ENCODE data around the gene TPCN2. TPM values are rescaled to one million over a fixed set of nuclear protein-coding genes. Genes with fewer than 3 reads are reported as not detected.

TPCN2 gene
- total RNA-seq, 1 donor from 2014 or later: 9.5 TPM

GRCh38 chr11:69002110-69002569 lies 46.6 kb upstream of the TPCN2 start:
- no peak overlapping the region for H3K27ac Mint-ChIP-seq (ENCODE audit: unreplicated experiment)
- H4K20me1 ChIP-seq (ENCODE audit: insufficient read depth, low read length): no peaks in the 10 kb centered on the region
- H3K4me2 ChIP-seq (ENCODE audit: low read length): no peak overlapping the region
- no peaks in the 10 kb centered on the region for H3K79me2 ChIP-seq (ENCODE audit: insufficient read depth, low read length)
- no peak for FAIRE-seq
- no peak overlapping the region for H3K4me3 Mint-ChIP-seq (ENCODE audit: unreplicated experiment)
- peaks cover 1% of the 10 kb centered on the region for H3K4me1 Mint-ChIP-seq (ENCODE audit: low read depth, unreplicated experiment)
- no peaks in the 10 kb centered on the region for H3K36me3 Mint-ChIP-seq (ENCODE audit: low read depth, unreplicated experiment)
- H2AFZ ChIP-seq (ENCODE audit: low read depth, low read length): no peak overlapping the region
- H3K9ac ChIP-seq (ENCODE audit: low read length): no peak overlapping the region
- H3K4me3 ChIP-seq (ENCODE audit: insufficient read depth, low read depth, low read length): no peak overlapping the region
- H3K36me3 ChIP-seq (ENCODE audit: insufficient read depth, low read length): no peaks in the 10 kb centered on the region
- DNase-seq (ENCODE audit: low read depth): no peak
- peaks cover 2% of the 10 kb centered on the region for H3K9me3 Mint-ChIP-seq (ENCODE audit: unreplicated experiment)
- no peak overlapping the region for H3K27ac ChIP-seq (ENCODE audit: low read depth, low read length)
- peaks cover 21% of the 10 kb centered on the region for H3K27me3 Mint-ChIP-seq (ENCODE audit: low read depth, unreplicated experiment)
- TF ChIP-seq CTCF (IDR thresholded peaks at IDR 0.05; ENCODE audit: insufficient read depth, low read depth, low read length): no peak
- no peak for TF ChIP-seq EZH2 (IDR thresholded peaks at IDR 0.05; ENCODE audit: insufficient read depth, low read length)
- H3K9me3 ChIP-seq (ENCODE audit: insufficient read depth, low read depth, low read length): no peaks in the 10 kb centered on the region
- H3K4me1 ChIP-seq (ENCODE audit: insufficient read depth, low read length): peaks cover 12% of the 10 kb centered on the region
- H3K27me3 ChIP-seq (ENCODE audit: insufficient read depth, low read length): no peaks in the 10 kb centered on the region

GRCh38 chr11:69002570-69003231 lies 46.0 kb upstream of the TPCN2 start:
- H3K79me2 ChIP-seq (ENCODE audit: insufficient read depth, low read length): no peaks in the 10 kb centered on the region
- Mint-ChIP-seq H3K36me3 (ENCODE audit: low read depth, unreplicated experiment) (no peaks in the 10 kb centered on the region), H3K27ac (ENCODE audit: unreplicated experiment) (no peak overlapping the region), H3K4me3 (ENCODE audit: unreplicated experiment) (no peak overlapping the region), H3K9me3 (ENCODE audit: unreplicated experiment) (peaks cover 2% of the 10 kb centered on the region), H3K4me1 (ENCODE audit: low read depth, unreplicated experiment) (peaks cover 6% of the 10 kb centered on the region), H3K27me3 (ENCODE audit: low read depth, unreplicated experiment) (peaks cover 17% of the 10 kb centered on the region)
- H3K4me1 ChIP-seq (ENCODE audit: insufficient read depth, low read length): peaks cover 13% of the 10 kb centered on the region
- FAIRE-seq (no peak), DNase-seq (ENCODE audit: low read depth) (no peak)
- TF ChIP-seq EZH2 (IDR thresholded peaks at IDR 0.05; ENCODE audit: insufficient read depth, low read length) (no peak), CTCF (IDR thresholded peaks at IDR 0.05; ENCODE audit: insufficient read depth, low read depth, low read length) (no peak)
- no peaks in the 10 kb centered on the region for H3K36me3 ChIP-seq (ENCODE audit: insufficient read depth, low read length)
- no peak overlapping the region for H3K4me2 ChIP-seq (ENCODE audit: low read length)
- no peaks in the 10 kb centered on the region for H3K27me3 ChIP-seq (ENCODE audit: insufficient read depth, low read length)
- H3K27ac ChIP-seq (ENCODE audit: low read depth, low read length): no peak overlapping the region
- H2AFZ ChIP-seq (ENCODE audit: low read depth, low read length): no peak overlapping the region
- H4K20me1 ChIP-seq (ENCODE audit: insufficient read depth, low read length): no peaks in the 10 kb centered on the region
- H3K9ac ChIP-seq (ENCODE audit: low read length): no peak overlapping the region
- H3K9me3 ChIP-seq (ENCODE audit: insufficient read depth, low read depth, low read length): no peaks in the 10 kb centered on the region
- H3K4me3 ChIP-seq (ENCODE audit: insufficient read depth, low read depth, low read length): no peak overlapping the region

GRCh38 chr11:69003301-69003865 lies 45.3 kb upstream of the TPCN2 start:
- TF ChIP-seq EZH2 (IDR thresholded peaks at IDR 0.05; ENCODE audit: insufficient read depth, low read length) (no peak), CTCF (IDR thresholded peaks at IDR 0.05; ENCODE audit: insufficient read depth, low read depth, low read length) (no peak)
- H3K9me3 Mint-ChIP-seq (ENCODE audit: unreplicated experiment): peaks cover 2% of the 10 kb centered on the region
- FAIRE-seq (no peak), DNase-seq (ENCODE audit: low read depth) (no peak)
- no peaks in the 10 kb centered on the region for H3K36me3 ChIP-seq (ENCODE audit: insufficient read depth, low read length)
- H3K79me2 ChIP-seq (ENCODE audit: insufficient read depth, low read length): no peaks in the 10 kb centered on the region
- no peaks in the 10 kb centered on the region for H3K9me3 ChIP-seq (ENCODE audit: insufficient read depth, low read depth, low read length)
- peaks cover 15% of the 10 kb centered on the region for H3K27me3 Mint-ChIP-seq (ENCODE audit: low read depth, unreplicated experiment)
- H3K36me3 Mint-ChIP-seq (ENCODE audit: low read depth, unreplicated experiment): no peaks in the 10 kb centered on the region
- no peak overlapping the region for H3K9ac ChIP-seq (ENCODE audit: low read length)
- peaks cover 20% of the 10 kb centered on the region for H3K4me1 ChIP-seq (ENCODE audit: insufficient read depth, low read length)
- H3K4me3 ChIP-seq (ENCODE audit: insufficient read depth, low read depth, low read length): no peak overlapping the region
- no peaks in the 10 kb centered on the region for H3K27me3 ChIP-seq (ENCODE audit: insufficient read depth, low read length)
- H3K4me1 Mint-ChIP-seq (ENCODE audit: low read depth, unreplicated experiment): peaks cover 12% of the 10 kb centered on the region
- H3K27ac Mint-ChIP-seq (ENCODE audit: unreplicated experiment): no peak overlapping the region
- no peak overlapping the region for H3K4me3 Mint-ChIP-seq (ENCODE audit: unreplicated experiment)
- H2AFZ ChIP-seq (ENCODE audit: low read depth, low read length): no peak overlapping the region
- no peaks in the 10 kb centered on the region for H4K20me1 ChIP-seq (ENCODE audit: insufficient read depth, low read length)
- no peak overlapping the region for H3K27ac ChIP-seq (ENCODE audit: low read depth, low read length)
- no peak overlapping the region for H3K4me2 ChIP-seq (ENCODE audit: low read length)
